HG03354 (cell line): ENCODE data around the gene AK5.

Source experiments
- ATAC-seq: cut with Tn5 transposase; IDR thresholded peaks from one replicate; pipeline ENCODE4 v1.9.1; 2021; ENCODE audit warnings: mild to moderate bottlenecking; ENCODE audit not compliant: unreplicated experiment, poor library complexity, severe bottlenecking

AK5 gene

GRCh38 chr1:77557053-77557452 lies 275.2 kb downstream of the AK5 start:
- no peak for ATAC-seq

- no peak for ATAC-seq
Observed at GRCh38 chr1:77558591-77559164, 276.9 kb downstream of the AK5 start.

- ATAC-seq = no peak
Observed at GRCh38 chr1:77560741-77561140, 278.9 kb downstream of the AK5 start.

- ATAC-seq = no peak
Observed at GRCh38 chr1:77562596-77563150, 280.9 kb downstream of the AK5 start.

DNA sequence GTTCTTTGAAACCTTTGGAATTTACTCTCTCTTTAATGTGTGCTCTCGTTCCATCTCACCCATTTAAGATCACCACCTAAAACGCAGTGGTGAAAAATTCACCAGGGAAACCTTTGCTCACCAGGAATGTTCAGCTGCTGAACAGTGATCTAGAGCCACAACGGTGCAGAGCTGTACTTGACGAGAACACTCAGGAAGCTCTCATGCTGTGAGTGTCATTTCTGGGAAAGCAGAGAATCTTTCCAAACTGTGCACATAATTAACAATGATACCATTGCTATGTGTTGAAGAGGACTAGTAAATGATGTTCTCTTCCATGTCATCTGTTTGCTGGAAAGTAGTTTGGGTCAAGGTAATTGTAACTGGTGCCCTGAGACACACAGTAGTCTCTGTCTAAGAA lies 283.5 kb downstream of the AK5 start:
- no peak for ATAC-seq

DNA sequence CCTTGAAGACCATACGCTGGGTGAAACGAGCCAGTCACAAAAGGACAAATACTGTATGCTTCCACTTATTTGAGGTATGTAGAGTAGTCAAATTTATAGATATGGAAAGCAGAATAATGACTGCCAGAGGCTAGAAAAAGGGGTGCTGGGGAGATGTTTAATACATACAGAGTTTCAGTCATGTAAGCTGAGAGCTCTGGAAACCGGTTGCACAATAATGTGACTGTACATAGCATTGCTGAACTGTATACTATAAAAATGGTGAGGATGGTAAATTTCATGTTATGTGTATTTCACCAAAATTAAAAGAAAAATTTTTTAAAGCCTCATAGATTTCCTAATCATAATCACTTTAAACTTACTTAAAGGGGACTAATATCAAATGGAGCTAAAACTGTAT lies 289.8 kb downstream of the AK5 start:
- no peak for ATAC-seq

DNA sequence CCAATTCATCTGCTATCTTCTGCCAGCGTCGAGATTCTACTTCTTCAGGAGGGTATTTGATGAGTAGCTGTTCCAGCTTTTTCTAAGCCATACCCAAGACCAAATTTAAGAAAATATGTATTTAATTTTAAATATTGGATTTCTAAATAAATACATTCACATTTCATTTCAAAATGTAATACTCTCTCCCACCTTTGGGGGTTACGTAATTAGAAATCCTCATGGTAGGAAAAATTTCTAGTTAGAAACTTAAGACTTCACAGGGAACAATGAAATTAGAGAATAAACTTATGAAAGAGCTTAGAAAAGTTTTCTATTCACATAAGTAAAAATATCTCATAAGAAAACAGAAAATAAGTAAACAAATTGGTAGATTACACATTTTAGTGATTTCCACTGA lies 297.7 kb downstream of the AK5 start:
- ATAC-seq = no peak

DNA sequence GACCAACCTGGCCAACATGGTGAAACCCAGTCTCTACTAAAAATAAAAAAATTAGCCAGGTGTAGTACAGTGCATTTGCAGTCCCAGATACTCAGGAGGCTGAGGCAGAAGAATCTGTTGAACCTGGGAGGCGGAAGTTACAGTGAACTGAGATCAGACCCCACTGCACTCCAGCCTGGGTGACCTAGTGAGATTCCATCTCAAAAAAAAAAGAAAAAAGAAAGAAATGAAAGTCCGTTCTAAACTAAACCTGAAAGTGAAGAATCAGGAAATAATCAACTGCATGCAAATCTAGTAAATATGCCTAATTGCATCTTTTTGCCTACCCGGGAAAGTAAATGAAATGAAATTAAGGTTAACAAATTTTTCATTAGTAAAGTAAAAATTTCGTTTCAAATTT lies 301.1 kb downstream of the AK5 start:
- ATAC-seq = peak; percentile 76

GRCh38 chr1:77583483-77583882 lies 301.7 kb downstream of the AK5 start:
- peak; percentile 33 for ATAC-seq

DNA sequence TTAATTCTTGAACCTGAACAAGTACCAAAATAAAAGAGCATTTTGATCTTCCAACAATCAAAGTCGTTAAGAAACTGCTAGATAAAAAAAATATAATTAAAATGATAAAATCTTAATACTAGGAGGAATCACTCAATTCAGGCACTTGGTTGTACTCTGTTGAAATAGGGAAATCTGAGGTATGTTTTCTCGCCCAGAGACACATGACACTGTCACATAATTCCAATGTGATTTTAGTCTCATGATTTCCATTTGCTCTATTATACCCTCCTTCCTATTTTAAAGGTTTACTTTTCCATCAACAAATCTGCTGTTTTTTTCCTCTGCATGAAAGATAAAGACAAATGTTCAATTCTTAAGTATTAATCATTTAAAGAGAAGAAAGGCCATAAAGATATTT lies 303.1 kb downstream of the AK5 start:
- ATAC-seq = no peak

- no peak for ATAC-seq
Observed at GRCh38 chr1:77585610-77586314, 303.9 kb downstream of the AK5 start.

- ATAC-seq = no peak
Observed at GRCh38 chr1:77589231-77589630, 307.4 kb downstream of the AK5 start.

DNA sequence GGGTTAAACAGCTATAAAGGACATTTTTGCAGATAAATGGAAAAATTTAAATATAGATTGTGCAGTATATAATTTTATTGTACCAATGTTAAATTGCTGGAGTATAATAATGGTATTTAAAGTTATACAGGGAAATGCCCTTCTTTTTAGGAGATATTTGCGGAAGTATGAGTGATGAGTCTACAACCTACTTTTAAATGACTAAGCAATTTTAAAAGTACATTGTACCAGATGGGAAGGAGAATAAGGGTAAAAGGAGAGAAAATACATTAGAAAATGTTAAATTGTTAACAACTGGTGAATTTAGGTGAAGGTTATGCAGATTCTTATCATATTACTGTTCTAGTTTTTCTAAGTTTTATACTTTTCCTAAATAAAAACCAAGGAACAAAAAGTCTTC lies 308.8 kb downstream of the AK5 start:
- ATAC-seq = no peak

GRCh38 chr1:77592906-77593305 lies 311.1 kb downstream of the AK5 start:
- no peak for ATAC-seq

- peak; percentile 93 for ATAC-seq
Observed at GRCh38 chr1:77594366-77595112, 312.7 kb downstream of the AK5 start.

GRCh38 chr1:77597310-77597709 lies 315.5 kb downstream of the AK5 start:
- no peak for ATAC-seq

- no peak for ATAC-seq
Observed at GRCh38 chr1:77605246-77606026, 323.6 kb downstream of the AK5 start.

DNA sequence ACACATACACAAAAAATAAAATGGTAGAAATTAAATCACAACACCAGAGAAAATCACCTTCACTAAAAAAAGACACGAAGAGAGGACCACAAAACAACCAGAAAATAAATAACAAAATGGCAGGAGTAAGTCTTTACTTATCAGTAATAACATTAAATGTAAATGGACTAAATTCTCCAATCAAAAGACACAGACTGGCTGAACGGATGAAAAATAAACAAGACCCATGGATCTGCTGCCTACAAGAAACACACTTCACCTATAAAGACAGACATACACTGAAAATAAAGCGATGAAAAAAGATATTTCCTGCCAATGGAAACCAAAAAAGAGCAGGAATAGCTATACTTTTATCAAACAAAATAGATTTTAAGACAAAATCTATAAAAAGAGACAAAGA lies 327.1 kb downstream of the AK5 start:
- no peak for ATAC-seq
